ENCODE results near the gene KPTN. TPM values are rescaled to one million over a fixed set of nuclear protein-coding genes. Genes with fewer than 3 reads are reported as not detected.

KPTN gene
- total and polyA plus RNA-seq, 10 donors, result 3.9 to 36.3 (median 8.7) TPM

DNA sequence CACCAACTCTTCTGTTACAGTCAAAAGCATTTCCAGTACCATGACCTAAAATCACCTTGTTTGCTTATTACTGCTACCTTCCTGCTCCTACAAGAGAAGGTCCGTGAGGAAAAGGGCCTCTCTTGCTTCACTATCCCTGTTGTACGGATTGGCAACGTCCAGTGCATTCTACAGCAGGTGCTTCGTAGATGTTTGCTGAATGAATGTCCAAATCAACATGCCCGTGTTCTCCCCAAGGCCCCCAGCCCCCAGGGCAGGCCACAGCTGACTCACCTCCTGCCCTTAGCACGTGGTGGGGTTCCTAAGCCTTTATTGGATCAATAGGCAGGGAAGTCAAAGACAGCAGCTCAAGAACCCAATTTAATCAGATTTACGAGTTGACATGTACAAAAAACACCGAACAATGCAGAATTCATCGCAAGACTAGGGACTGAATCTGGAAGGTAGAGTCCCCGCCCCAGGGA is 36.4 kb upstream of the KPTN start:
- Histone ChIP-seq H3K4me3 (no peak overlapping the region), H3K27me3 (replicated peaks in 1 of 7) (peaks cover 0 to 56% (median 9%) of the 10 kb centered on the region in 7 donors), H3K36me3 (no peaks in the 10 kb centered on the region), H3K4me1 (peaks cover 11 to 76% (median 42%) of the 10 kb centered on the region in 6 donors), H3K27ac (no peak overlapping the region), H3K9me3 (no peaks in the 10 kb centered on the region)
- intact Hi-C loops (cut with DNase I; ENCODE audit: low total_unique reads), result no loop called here
- DNase-seq, result no peak
- 78 to 90% (median 86%) methylated on average over 10 of the region's 10 CpGs for WGBS, 5 donors
- TF ChIP-seq, protein P1, sequence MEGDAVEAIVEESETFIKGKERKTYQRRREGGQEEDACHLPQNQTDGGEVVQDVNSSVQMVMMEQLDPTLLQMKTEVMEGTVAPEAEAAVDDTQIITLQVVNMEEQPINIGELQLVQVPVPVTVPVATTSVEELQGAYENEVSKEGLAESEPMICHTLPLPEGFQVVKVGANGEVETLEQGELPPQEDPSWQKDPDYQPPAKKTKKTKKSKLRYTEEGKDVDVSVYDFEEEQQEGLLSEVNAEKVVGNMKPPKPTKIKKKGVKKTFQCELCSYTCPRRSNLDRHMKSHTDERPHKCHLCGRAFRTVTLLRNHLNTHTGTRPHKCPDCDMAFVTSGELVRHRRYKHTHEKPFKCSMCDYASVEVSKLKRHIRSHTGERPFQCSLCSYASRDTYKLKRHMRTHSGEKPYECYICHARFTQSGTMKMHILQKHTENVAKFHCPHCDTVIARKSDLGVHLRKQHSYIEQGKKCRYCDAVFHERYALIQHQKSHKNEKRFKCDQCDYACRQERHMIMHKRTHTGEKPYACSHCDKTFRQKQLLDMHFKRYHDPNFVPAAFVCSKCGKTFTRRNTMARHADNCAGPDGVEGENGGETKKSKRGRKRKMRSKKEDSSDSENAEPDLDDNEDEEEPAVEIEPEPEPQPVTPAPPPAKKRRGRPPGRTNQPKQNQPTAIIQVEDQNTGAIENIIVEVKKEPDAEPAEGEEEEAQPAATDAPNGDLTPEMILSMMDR (IDR thresholded peaks at IDR 0.05 in 8 of 11, conservative IDR thresholded peaks at IDR 0.05 in 3 of 11), result no peak
- no peak for TF ChIP-seq POLR2AphosphoS5 (IDR thresholded peaks at IDR 0.05)

DNA sequence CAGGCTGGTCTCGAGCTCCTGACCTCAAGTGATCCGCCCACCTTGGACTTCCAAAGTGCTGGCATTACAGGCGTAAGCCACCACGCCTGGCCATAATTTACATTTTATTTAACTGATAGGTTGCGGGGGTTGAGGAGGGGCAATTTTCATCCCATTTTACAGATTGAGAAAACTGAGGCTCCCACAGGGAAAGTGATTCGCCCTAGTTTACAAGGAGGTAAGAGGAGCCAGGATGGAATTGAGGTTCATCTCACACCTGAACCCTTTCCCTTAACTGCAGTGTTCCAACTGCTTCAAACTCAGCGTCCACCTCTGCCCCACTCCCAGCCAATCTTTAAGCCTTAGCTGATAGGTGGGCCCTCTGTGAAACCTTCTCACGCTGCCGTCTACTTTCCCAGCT is 34.8 kb upstream of the KPTN start:
- intact Hi-C loops (cut with DNase I; ENCODE audit: low total_unique reads), result loop anchor here (5.0 kb wide), 1 partner anchor 88 kb away; the partner anchor contains the start of gene BICRA
- TF ChIP-seq POLR2AphosphoS5 (IDR thresholded peaks at IDR 0.05), result no peak
- no peak for TF ChIP-seq POLR2A (IDR thresholded peaks at IDR 0.05)
- TF ChIP-seq, protein P1 (IDR thresholded peaks at IDR 0.05 in 8 of 11, conservative IDR thresholded peaks at IDR 0.05 in 3 of 11), result no peak
- H3K27ac ChIP-seq, result no peak overlapping the region
- H3K27me3 ChIP-seq (replicated peaks in 1 of 7), result peaks cover 0 to 43% (median 9%) of the 10 kb centered on the region in 7 donors
- no peak for DNase-seq
- H3K36me3 ChIP-seq, result no peaks in the 10 kb centered on the region
- H3K4me3 ChIP-seq, result no peak overlapping the region
- 79 to 84% (median 81%) methylated on average over 9 of the region's 9 CpGs for WGBS, 5 donors
- H3K4me1 ChIP-seq, result peaks cover 11 to 81% (median 47%) of the 10 kb centered on the region in 6 donors
- H3K9me3 ChIP-seq, result no peaks in the 10 kb centered on the region

DNA sequence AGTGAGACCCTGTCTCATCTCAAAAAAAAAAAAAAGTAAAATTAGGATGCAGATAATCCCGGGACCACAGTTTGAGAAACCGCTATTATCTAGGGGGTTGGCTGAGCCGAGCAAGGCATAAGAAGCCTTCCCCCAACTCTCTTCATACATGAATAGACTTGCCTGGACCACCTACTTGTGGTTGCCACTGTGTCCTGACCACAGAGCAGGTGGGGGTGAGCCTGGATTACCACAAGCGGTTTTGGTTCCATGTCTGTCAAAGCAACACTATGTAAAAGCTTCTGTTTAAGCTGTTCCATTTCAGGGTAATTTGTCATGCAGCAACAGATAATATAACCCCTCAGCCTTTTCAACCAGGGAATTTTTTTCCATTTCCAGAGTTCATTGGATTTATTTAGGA is 34.1 kb upstream of the KPTN start:
- 18 to 27% (median 24%) methylated on average over 4 of the region's 4 CpGs for WGBS, 5 donors
- Histone ChIP-seq H3K4me3 (no peak overlapping the region), H3K27me3 (replicated peaks in 1 of 7) (peaks cover 0 to 35% (median 9%) of the 10 kb centered on the region in 7 donors), H3K9me3 (no peaks in the 10 kb centered on the region), H3K36me3 (no peaks in the 10 kb centered on the region), H3K27ac (no peak overlapping the region), H3K4me1 (peaks cover 18 to 81% (median 50%) of the 10 kb centered on the region in 6 donors)
- intact Hi-C loops (cut with DNase I; ENCODE audit: low total_unique reads), result loop anchor here (5.0 kb wide), 1 partner anchor 89 kb away; the partner anchor contains the start of gene BICRA
- no peak for DNase-seq
- no peak for TF ChIP-seq POLR2A (IDR thresholded peaks at IDR 0.05)
- TF ChIP-seq, protein P1 (IDR thresholded peaks at IDR 0.05 in 8 of 11, conservative IDR thresholded peaks at IDR 0.05 in 3 of 11), result no peak
- TF ChIP-seq POLR2AphosphoS5 (IDR thresholded peaks at IDR 0.05), result peak in 1 of 3 donors; percentile 20

DNA sequence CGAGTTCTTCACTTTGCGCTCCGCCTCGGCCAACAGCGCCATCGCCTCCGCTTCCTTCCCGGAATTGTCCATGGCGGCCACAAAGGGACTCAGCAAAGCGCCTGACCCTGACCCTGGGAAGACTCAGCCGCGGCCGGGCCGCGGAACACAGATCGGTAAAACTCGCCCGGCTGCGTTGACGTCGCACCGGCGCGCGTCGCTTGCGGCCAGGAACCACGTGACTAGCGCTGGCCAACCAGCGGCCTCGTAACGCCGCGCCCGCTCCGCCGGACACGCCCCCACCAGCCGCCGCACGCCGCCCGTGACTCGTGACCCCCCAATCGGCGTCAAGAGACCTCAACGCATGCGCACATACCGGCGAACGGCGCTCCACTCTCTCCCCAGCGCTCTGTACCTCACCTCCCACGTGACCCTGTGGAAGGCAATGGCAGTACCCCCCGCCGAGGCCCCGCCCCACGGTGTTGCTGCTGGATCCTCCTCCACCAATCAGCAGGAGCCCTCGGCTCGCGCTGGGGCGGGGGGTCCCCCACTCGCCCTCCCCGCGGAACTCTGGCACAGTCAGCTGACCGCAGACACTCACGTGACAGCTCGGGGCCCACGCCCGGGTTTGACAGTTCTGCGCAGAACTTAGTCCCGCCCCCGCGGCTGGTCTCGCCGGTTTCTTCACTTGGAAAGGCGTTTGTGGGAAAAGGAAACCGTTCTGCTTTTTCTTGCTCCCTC is 31.0 kb upstream of the KPTN start, which contains the start of gene NAPA:
TSS of gene NAPA (minus strand) at position 195 of the 720 bp plus-strand sequence. CDS start at position 72, 123 bp downstream.
- Histone ChIP-seq H3K27me3 (replicated peaks in 1 of 7) (peaks cover 0 to 4% (median 0%) of the 10 kb centered on the region in 7 donors), H3K4me1 (peaks cover 43 to 88% (median 67%) of the 10 kb centered on the region in 6 donors), H3K36me3 (peaks cover 0 to 21% (median 0%) of the 10 kb centered on the region in 6 donors), H3K27ac (peak within 1 kb of the TSS; percentile 91 to 98 (median 95)), H3K4me3 (peak within 1 kb of the TSS; percentile 70 to 96 (median 85)), H3K9me3 (no peaks in the 10 kb centered on the region)
- DNase-seq, result peak; percentile 100
- intact Hi-C loops (cut with DNase I; ENCODE audit: low total_unique reads), result loop anchor here (5.0 kb wide), 1 partner anchor 92 kb away; the partner anchor contains the start of gene BICRA
- TF ChIP-seq, protein P1 (IDR thresholded peaks at IDR 0.05 in 8 of 11, conservative IDR thresholded peaks at IDR 0.05 in 3 of 11), result no peak
- TF ChIP-seq POLR2AphosphoS5 (IDR thresholded peaks at IDR 0.05), result peak; percentile 93 to 97 (median 94)
- TF ChIP-seq POLR2A (IDR thresholded peaks at IDR 0.05), result peak; percentile 9 to 60 (median 24)
- 0 to 2% (median 0%) methylated on average over 28 to 78 of the region's 78 CpGs for WGBS, 5 donors
